GM18858 (cell line): ENCODE results near the gene HTRA1.

Experiments used
- ATAC-seq: cut with Tn5 transposase; IDR thresholded peaks from one replicate; pipeline ENCODE4 v1.9.1; 2021; ENCODE audit not compliant: unreplicated experiment

HTRA1 gene

DNA sequence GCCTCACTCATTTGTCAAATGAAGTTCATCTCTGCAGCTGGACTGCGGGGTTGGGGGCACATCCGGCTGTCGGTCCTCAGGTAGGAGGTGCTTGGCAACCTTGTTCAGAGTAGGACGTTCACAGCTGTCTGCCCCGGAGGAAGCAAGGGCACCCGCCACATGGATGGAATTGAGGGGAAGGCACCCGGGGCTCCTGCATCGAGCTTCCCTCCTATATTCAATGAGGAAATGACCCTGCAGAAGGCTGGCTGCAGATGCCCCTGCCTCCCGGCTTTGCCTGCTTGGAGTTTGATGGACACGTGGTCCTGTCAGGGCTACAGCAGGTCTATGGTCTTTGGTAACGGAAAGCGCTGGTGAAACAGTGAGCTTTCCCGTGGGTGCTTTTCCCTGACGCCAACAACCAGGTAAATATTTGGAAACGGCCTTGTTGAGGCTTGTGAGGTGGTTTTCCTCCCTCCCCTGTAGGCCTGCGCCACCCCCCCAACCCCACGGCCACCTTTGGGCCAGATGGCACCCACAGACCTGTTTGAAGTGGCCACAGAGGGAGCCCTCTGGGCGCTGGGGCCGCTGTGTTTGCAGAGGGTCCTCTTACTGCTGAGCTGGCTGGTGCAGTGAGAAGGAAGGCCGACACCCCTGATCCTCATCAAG, 32.9 kb downstream of the HTRA1 start:
- no peak for ATAC-seq

DNA sequence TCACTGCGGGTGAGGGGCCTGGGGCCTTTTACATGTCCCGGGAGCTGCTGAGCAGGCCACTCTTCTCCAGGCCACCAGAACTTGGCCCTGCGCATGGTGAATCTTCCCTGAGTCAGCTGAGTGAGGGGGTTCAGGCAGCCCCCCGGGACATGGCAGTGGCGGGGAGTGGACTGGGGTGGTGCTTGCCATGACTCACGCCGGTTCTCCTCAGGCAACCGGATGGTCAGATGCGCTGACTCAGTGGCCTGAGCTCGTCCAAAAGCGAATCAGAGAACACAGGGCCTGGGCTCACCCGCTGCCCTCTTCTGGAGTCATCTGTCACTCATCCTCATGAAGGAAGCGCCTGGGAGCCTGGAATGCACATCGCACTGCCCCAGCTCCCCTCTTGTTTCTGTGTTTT, 33.5 kb downstream of the HTRA1 start:
- ATAC-seq, result no peak

DNA sequence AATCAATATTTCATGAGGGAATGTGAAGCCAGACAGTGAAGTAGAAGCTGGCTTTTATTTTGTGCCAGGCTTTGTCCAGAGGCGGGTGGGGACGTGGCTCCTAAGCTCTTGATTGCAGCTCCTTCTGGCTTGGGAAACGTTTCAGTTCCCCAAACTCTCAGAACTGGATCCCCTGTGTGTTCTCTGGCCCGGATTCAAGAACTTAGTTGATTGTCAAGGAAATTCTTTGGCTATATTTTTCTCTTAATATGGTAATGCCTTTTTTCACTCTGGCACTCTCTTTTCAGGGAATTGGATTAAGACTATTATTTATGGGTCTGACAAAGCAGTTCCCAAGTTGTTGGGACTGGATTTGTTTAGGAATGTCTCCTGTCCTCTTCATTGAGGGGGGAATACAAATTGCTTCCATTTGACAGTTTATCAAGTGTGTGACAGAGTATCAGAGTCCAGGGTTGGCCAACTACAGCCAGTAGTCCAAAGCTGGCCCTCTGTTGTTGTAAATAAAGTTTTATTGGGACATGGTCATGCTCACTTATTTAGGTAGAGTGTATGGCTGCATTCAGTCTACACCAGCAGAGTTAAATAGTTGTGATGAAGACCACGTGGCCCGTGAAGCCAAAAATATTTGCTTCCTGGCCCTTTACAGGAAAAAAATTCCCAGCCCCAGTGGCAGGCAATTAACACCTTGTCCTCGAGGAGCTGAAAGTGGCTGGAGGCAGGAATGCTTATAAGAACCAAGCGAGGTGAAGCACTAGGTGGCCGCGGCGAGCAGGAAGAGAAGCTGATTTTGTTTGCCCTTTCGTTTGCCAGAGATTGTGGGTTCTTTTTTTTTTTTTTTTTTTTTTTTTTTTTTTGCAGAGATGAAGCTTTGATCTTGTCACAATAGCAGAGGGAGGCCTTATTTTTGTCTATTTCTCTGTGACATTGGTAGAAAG, 34.3 kb downstream of the HTRA1 start:
- ATAC-seq, result no peak

DNA sequence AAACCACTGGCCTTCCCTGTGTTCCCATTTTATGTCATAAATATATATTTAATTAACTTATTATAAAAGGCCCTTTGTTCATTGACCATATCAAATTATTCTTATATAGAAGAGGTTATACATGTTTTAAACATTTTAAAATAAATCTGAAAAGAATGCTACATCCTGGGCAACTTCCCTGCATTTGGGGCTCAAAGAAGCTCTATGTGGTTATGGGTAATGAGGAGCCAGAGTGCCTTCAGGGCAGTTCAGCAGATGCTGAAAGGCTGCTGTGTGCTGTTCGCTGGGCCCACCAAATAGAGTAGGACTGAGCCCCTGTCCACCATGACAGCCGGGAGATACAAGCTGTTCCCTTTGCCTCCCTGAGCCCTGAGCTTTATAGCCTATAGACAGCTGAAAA, 35.9 kb downstream of the HTRA1 start:
- ATAC-seq, result no peak

DNA sequence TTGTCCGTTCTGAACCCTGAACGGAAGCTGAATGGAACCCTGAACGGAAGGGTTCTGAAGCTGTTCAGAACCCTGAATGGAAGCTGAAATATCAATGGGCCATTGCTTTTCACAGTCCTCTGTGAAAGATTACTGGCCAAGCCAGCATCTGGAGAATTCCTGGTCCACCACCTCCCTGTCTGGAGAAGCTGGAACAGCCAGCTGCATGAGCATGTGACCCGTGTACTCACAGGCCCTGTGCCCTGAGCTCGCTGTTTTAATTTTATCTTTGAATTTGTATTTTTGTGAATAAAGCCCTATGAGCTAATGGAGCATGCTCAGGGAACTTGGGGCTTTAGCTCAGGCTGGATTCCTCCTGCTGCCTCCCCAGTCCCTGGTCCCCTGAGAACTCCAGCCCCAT, 37.2 kb downstream of the HTRA1 start:
- ATAC-seq, result no peak

DNA sequence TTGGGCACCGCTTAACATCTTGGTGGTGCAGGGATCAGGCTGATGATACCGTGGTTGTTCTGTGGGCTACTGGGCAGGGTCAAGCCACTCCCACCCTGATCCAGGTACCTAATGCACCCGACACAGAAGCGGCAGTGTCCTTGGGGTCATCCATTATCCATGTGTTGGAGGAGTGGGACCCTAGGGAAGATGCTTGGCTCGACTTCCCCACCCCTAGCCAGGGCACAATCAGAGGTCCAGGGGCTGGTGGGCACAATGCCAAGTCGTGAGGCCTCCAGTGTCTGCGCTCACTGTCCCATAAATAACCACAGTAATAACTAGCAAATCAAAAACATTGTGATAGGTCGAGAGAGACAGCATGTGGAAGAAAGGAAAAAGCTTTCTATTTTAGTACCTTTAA, 37.7 kb downstream of the HTRA1 start:
- no peak for ATAC-seq

DNA sequence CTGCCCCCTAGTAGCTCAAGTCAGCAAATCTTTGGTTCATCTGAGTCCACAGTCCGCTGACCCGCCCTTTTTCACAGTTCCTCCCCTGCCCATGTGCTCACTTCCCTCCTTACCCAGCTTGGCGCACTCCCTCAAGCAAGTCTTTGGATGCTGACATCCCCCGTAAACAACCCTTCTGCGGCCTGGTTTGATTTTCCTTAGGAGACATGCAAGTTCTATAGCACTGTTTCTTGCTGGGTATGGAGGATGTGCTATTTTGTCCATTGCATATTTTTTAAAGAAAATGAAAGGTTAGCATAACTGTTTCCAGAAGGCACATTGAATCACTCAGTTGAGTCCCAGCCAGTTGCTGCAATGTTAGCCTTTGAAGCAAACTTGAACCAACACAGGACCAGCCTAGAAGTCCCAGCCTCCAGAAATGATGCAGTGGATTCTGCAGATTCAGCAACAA, 38.2 kb downstream of the HTRA1 start:
- ATAC-seq, result no peak

DNA sequence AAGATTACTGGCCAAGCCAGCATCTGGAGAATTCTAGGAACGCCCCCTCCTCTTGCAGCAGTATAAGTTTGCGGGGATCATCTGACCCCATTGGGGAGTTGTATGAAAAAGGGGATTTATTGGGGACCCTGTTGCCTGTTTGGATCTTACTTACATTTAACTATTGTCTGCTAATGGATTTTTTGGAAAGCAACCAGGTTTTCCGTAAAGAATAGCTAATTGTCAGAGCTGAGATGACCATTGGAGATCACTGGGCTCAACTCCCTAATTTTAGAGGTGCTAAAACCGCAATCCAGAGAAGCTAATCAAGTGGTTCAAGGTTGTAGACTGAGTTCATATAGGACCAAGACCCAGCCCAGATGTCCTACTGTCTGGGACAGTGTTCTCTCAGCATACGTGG, 38.8 kb downstream of the HTRA1 start:
- no peak for ATAC-seq

DNA sequence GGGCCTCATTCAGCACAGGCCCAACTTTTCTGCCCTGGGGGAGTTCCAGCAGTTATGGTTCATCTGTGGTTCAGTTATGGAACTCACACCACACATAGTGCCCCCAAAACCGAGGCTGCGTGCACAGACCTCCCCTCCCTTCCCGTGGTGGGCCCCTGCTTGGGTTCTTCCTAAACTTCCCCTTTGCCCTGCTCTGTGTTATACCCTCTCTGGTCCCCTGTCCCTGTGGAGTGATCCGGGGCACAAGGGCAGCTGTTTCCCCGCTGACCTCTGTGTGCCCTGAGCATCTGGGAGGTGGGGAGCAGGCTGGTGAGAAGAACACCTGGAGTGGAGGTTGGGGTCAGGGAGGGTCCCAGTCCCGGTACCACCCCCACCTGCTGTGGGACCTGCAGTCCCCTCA, 39.4 kb downstream of the HTRA1 start:
- ATAC-seq, result no peak

DNA sequence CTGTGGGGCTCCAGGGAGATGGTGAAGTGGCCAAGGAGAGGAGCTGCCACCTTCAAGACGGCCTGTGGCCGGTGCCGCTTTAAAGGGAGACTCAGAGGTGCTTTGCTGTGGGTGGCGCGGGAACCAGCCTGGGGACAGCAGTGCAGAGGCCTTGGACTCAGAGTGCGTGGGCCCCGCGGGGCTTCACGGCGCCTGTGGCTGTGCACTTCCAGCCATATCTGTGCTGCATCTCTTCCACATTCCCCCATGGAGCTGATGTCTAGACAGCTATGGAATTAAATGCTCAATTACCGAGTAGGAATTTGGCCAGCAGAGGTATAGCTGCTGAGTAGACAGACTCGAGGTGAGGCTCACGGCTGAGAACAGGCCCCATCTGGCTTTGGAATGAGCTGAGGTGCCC, 41.7 kb downstream of the HTRA1 start:
- no peak for ATAC-seq

DNA sequence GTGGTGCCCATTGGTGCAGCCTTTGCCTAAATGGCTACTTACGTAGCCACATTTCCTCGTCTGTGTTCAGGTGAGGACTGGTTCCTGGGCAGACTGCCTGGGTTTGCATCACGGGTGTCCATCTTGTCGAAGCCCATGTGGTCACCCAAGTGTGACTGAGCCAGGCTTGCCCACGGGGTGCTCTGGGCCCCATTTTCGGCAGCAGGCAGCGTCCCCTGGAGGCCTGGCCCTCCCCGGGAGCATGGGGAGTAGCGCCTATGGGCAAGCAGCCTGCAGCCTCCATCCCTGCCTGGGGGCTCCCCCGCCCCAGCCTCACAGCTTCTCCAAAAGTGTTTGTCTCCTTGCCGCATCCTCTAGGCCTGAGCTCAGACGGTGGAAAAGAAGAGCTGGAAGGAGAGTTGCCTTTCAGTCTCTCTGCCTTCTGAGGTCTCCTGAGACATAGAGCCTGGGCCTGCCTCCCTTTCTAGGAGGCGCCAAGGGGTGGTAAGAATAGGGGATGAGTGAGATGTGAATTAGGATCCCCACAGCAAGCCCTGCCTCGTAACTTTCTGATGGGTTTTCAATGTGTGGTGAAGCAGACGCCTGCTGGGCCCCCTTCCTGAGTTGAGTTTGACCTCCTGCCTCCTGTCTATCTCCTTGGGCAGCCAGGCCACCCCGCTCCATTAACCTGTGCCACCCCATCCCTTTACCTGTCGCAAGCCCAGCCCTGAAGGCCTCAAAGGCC, 42.7 kb downstream of the HTRA1 start:
- no peak for ATAC-seq

DNA sequence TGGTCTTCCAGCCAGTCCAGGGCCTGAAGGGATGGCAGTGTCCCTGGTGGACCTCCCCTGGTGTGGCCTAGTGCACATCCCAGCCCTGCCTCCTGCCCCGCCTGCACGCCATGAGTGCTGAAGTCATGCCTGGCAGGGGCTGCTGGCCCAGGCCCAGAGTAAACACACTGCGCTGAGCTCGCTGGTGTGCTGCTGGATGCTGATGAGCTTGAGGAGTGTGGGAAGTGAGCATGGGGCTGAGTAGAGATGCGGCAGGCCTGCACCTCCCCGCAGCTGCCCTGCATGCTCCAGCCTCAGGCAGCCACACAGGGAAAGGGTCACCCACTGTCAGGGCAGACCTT, 43.2 kb downstream of the HTRA1 start:
- no peak for ATAC-seq

DNA sequence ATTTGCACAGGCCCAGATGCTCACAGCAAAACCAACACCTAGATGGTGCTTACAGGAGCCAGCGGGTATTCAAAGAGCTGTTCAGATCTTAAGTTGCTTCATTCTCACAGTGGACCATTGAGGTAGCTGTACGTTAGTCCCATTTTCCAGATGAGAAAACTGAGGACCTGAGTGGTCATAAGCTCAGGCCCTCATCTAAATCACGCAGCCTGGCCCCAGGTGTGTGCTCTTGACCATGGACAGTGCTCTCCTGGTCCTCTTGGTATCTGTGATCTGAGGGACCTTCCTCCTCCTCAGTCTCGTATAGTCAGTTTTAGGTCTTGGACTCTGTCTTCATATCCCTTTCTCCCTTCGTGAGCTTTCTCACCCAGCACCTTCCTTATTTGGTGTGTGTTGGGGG, 43.7 kb downstream of the HTRA1 start:
- no peak for ATAC-seq

DNA sequence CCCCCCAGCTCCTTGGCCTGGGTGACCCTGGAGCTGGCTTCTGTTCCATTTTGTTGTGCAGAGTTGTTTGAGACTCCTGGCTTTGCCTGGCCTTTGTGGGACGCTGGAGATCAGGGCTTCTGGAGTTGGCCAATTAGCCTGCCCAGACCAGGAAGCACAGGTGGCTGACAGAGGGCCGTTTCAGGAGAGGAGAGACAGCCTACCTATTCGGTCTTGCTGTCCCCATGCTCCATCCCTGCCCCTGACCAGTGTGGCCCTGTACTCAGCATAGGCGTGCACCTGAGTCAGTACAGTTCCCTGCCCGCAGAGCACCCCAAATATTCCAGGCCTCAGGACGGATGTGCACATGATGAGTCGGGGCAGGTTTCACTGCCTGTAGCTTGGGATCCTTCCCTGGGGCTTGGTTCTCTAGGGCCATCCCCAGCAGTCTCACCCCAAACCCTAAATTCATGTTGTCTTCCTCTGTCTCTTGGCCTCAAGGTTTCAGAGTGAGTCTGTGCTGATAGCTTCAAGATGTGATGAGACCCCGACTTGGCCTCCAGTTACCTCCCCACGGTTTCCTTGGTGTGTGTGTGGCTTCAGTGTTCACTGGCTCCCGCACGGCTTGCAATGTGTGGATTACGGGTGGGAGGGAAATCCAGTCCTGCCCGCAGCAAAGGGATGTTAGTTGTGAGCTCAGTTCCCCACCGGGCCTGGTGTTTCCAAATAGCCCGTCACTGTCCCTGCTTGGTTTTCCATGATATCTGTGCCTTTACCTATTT, 44.7 kb downstream of the HTRA1 start:
- no peak for ATAC-seq

DNA sequence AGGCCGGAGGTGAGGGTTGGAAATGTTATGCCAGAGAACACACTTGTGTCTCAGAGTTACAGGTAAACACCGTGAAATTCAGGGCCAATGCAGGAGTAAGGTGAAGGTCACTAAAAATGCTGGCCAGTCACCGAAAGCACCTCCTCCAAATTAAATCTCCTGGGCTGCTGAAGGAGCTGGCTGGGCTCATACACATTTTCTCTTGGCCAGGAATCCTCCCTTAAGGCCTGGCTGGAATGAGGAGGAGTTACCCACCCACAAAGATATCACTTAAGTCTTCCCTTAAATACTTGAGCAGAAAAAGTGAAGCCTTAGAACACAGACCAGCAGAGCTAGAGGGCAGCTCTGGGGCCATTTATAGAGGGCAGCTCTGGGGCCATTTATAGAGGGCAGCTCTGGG, 46.3 kb downstream of the HTRA1 start:
- no peak for ATAC-seq

DNA sequence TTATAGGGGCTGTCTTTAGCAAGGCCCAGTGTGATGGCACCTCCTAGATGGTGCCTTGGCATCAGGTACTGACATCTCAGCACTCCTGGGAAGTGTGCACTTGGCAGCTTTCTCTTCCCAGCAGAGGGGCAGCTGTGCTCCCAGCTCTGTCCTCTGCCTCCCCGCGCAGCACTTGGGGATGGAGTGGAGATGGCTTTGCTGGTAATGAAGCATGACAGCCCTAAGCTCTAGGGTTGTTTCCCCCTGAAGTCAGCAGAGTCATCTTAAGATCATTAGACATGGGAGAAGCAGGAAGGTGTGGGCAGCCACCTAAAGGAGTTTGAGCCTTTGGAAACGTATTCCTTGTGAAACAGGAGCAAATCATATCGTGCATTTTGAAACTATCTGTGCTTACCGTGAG, 46.7 kb downstream of the HTRA1 start:
- no peak for ATAC-seq

DNA sequence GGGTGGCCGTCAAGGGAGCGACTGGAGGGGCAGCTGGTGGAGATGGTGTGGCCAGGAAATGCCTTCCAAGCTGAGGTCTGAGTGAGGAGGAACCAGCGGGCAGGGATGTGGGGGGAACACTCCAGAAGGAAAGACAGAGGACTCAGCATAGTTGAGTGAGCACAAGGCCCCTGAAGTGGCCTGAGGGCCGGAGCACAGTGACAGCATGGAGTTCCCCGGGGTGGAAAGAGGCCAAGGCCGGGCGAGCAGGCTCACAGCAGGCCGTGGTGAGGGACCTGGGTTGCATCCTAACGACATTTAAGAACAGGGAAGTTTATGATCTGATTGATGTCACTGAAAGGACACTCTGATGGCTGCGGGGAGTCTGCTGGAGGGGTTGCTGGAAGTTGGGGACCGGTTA, 48.0 kb downstream of the HTRA1 start:
- ATAC-seq, result no peak

DNA sequence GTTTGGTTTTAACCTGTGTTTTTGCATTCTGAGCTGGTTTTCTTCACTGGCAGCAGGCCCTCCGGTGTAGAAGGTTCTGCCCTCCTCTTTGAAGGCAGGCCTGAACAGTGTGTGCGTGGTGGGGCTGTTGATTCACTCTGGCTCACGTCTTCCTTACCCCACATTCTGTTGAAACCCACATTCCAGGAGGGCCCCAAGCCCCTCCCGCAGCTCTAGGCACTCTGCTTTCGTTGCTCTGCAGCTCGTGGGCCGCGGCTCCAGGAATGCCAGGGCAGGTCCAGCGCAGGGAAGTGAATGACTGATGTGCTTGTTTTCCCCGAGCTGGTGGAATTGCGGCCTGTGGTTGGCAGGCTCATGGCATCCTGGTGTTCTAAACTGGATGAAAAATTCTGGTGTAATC, 49.0 kb downstream of the HTRA1 start:
- no peak for ATAC-seq

DNA sequence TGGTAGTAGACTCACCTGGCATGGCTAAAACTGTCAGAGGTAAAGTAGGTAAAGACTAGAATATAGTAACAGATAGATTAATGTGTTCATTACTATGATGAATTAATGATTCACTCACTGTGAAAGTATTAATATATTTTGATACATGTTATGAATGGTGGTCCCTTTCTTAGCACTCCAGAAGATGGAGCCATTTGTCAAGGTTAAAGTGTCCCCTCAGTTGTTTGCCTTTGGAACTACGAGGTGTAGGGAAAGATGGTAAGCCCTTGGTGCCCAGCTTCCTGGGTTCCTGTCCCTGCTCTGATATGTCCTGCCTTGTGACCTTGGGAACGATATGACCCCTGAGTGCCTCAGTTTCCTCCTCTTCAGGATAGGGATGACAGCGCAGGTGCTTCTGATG, 49.4 kb downstream of the HTRA1 start:
- no peak for ATAC-seq

DNA sequence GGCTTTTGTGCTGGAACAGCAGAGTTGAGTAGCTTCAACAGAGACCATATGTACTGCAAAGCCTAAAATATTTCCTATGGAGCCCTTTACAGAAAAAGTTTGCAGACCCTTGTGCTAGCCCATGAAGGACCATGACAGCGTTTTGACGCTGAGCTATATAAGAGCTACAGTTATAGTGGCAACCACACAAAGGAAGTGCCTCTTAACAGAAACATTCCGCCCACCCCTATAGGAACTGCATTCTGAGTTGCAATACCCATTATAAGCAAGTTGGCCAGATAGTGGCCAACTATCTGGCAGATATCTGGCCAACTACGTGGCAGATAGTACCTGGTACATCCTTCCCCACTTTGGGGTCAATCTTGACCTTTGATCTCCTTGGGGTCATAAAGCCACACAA, 51.7 kb downstream of the HTRA1 start:
- no peak for ATAC-seq
